GM21515 (cell line): ENCODE measurements around the gene OLFML2A.
"Not testable (repeated sequence)": the region's sequence is repeated elsewhere in the genome, so short reads cannot be mapped to it uniquely, and the experiment has no call there.

ENCODE experiments used
- ATAC-seq: cut with Tn5 transposase; IDR thresholded peaks from one replicate; pipeline ENCODE4 v1.9.1; 2021; ENCODE audit not compliant: unreplicated experiment

Gene OLFML2A

DNA sequence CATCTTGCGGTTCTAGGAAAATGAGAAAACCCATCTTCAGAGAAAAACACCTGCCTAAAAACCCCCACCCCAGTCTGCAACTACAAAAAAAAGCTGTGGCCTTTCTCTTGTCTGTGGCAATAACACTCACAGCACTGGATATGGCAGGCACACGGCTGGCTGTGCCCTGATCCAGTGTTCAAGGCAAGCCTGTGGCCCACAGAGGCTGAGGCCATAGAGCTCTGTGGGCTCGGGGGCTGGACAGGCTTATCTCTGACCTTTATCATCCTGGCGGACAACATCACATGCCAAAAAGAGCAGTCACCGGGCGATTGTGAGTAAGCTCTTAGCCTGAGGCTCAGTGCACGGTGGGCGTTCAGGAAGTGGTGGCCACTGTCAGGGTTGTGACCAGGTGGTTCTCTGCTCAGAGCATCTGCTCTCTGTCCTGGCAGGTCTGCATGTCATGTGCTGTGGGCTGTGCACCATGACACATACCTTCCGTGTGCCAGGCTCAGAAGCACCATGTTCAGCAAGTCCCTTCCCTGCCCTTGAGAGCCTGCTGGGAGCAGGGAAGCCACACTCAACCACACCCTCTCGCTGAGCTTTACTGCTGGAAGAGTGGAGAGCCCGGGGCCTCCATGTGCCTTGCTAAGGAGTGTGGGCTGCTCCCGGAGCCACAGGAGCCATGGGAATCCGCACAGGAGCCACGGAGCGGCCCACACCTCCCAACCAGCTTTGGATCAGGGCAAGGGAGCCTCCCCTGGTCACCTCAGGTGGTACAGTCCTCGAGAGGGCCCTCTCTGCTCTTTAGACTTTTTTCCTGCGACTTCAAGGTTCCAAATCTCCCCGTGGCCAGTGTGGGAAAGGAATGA, 41.7 kb downstream of the OLFML2A start:
- no peak for ATAC-seq

DNA sequence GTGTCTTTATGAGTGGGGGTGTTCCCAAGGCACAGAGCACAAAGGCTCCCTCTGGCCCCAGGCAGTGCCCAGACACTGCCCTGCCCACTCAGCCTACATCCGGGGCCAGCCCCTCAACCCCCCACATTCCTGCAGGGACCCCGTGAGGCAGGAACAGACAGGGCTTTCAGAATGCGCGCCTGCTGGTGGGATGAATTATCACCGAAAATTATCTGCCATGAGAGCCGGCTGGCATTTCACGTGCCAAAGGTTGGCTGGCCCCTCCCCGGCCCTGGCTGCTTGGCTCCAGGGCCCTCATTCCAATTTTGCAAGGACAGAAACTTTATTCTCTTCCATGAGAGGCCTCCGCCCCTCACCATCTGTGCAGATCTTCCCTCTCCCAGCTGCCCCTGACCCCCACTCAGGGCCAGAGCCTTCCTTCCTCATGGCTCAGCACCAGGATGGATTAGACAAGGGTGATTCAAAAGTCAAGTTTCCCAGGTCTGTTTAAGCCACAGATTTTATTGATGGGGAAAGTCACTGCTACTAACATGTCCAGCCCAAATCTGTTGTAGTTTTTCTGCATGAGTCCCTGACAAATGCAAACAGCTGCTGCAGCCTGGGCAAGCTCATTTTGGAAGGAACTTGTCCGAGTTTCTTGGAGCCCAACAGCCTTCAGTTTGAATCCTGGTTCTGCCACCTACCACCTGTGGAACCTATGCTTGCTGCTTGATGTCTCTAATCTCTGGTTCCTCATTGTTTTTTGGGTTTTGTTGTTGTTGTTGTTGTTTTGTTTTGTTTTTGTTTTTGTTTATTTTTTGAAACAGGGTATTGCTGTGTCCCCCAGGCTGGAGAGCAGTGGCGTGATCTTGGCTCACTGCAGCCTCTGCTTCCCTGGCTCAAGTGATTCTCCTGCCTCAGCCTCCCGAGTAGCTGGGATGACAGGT, 44.0 kb downstream of the OLFML2A start:
- no peak for ATAC-seq

DNA sequence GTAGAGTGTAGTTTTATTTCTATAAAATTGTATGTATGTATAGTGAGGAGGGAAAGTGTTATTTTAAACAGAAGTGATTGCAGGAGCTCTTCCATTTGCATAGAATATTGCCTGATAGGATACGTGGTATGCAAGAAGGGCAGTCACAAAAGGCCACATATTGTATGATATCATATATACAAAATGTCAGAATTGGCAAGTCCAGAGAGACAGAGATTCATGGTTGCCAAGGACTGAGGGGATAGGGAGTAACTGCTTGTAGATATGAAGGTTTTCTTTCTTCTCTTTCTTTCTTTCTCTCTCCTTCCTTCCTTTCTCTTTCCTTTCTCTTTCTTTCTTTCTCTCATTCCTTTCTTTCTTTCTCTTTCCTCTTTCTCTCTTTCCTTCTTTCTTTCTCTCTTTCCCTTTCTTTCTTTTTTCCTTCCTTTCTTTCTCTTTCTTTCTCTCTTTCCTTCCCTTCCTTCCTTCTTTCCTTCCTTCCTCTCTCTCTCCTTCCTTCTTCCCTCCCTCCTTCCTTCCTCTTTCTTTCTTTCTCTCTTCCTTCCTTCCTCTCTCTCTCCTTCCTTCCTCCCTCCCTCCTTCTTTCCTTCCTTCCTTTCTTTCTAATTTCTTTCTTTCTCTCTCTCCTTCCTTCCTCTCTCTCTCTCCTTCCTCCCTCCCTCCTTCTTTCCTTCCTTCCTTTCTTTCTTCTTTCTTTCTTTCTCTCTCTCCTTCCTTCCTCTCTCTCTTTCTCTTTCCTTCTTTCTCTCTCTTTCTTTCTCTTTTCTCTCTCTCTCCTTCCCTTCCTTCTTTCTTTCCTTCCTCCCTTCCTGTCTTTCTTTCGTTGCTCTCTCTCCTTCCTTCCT, 51.8 kb downstream of the OLFML2A start:
- no peak for ATAC-seq

DNA sequence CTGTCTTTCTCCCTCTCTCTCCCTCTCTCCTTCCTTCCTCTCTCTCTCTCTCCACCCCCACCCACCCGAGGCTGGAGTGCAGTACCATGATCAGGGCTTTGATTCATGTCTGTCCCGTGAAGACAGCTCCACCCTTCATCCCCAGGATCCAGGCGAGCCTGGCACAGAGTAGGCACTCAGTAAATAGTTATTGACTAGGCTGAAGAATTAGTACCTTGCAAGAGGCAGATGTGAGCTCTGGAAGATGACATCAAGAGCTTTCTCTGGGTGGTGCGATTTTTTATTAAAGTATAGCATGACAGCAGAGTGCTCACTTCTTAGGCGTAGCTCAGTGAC, 52.4 kb downstream of the OLFML2A start:
- ATAC-seq: no peak

DNA sequence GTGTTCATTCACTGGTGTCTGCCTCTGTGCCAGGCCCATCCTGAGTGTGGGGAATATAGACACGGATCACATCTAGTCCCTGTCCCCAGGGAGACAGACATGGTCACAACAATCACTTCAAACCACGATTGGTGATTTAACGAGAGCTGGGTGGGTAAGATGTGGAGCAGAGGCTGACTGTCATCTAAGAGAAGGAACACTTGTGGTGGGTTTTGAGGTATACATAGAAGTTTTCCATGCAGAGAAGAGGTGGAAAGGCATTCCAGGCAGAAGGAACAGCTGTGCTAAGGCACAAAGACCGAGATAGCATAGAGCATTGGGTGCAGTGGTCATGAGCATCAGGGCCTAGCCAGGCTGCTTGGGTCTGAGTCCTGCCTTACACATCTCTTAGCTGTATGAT, 53.7 kb downstream of the OLFML2A start:
- ATAC-seq: no peak

DNA sequence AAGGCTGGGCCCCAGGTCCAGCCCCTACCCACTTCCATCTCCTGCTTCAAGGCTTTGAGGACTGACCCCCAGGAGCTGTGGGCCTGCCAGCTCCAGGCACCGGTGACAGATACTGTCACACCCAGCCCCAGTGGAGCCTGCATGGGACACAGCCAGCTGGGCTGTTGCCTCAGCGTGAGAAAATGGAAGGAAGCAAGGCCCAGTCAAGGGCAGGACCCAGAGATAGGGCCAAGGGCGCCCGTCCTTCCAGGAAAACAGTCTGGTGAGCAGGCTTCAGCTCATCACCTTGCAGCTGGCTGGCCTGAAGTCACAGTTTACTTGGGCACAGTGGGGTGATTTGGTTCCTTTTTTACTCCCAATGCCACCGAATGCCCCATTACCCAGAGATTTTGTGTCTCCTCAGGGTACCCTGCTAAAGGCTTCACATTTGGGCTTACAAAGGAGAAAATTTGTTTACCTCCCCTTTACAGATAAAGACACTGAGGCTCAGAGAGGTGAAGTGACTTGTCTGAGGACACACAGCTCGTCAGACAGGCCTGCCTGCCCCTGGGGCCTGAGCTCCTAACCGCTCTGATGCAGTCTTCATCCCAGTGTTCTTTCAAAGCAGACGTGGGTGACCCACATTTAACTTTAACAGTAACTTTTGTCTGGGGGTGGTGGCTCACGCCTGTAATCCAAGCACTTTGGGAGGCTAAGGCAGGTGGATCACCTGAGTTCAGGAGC, 54.9 kb downstream of the OLFML2A start:
- no peak for ATAC-seq

DNA sequence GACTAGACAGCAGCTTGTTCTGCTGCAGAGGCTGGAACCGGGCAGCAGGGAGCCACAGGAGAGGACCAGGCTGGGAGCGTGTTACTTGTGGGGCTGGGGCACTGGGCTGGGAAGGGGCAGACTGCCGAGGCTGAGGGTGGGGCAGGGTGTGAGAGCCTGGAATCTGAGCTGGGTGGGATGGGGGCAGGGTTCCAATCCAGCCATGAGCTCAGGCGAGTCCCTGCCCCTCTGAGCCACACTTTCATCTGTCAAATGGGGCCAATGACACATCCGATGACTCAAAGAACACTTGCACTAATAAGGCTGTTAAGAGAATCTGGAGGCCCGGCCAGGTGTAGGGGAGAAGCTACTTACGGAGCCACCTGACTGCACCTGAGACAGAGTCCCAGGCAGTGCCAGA, 57.7 kb downstream of the OLFML2A start:
- no peak for ATAC-seq

DNA sequence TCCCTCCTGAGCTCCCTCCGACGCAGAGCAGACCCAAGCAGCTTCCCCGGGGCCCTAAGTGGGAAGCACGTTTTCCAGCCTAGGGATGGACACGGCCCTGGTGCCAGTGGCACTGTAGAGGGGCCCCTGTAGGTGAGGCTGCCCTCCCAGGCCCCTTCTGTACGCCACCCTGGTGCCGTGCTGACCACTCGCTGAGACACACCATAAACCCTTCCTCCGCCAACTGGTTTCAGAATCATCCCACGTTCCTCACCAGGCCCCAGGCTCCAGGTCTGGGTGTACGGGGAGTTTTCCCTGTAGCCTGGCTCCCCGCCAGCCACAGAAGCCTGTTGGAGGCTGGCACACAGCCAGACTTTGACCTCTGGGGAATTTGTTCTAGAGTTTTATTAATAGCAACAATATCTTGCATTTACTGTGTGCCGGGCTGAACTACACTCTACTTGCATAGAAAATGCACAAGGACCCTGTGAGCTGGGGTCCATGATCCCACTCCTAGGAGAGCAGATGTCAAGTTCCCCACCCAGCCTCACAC, 58.2 kb downstream of the OLFML2A start:
- no peak for ATAC-seq

DNA sequence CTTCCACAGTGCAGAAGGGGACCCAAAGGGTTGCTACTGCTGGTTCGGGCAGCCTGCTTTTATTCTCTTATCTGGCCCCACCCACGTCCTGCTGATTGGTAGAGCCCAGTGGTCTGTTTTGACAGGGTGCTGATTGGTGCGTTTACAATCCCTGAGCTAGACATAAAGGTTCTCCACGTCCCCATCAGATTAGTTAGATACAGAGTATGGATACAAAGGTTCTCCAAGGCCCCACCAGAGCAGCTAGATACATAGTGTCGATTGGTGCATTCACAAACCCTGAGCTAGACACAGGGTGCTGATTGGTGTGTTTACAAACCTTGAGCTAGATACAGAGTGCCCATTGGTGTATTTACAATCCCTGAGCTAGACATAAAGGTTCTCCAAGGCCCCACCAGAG, 61.2 kb downstream of the OLFML2A start:
- ATAC-seq: not testable (repeated sequence)

DNA sequence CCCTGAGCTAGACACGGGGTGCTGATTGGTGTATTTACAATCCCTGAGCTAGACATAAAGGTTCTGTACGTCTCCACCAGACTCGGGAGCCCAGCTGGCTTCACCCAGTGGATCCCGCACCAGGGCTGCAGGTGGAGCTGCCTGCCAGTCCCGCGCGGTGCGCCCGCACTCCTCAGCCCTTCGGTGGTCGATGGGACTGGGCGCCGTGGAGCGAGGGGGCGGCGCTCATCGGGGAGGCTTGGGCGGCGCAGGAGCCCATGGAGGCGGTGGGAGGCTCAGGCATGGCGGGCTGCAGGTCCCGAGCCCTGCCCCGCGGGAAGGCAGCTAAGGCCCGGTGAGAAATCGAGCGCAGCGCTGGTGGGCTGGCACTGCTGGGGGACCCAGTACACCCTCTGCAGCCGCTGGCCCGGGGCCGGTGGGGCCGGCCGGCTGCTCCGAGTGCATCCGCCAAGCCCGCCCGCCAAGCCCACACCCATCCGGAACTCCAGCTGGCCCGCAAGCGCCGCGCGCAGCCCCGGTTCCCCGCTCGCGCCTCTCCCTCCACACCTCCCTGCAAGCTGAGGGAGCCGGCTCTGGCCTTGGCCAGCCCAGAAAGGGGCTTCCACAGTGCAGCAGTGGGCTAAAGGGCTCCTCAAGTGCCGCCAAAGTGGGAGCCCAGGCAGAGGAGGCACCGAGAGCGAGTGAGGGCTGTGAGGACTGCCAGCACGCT, 61.8 kb downstream of the OLFML2A start:
- not testable (repeated sequence) for ATAC-seq

DNA sequence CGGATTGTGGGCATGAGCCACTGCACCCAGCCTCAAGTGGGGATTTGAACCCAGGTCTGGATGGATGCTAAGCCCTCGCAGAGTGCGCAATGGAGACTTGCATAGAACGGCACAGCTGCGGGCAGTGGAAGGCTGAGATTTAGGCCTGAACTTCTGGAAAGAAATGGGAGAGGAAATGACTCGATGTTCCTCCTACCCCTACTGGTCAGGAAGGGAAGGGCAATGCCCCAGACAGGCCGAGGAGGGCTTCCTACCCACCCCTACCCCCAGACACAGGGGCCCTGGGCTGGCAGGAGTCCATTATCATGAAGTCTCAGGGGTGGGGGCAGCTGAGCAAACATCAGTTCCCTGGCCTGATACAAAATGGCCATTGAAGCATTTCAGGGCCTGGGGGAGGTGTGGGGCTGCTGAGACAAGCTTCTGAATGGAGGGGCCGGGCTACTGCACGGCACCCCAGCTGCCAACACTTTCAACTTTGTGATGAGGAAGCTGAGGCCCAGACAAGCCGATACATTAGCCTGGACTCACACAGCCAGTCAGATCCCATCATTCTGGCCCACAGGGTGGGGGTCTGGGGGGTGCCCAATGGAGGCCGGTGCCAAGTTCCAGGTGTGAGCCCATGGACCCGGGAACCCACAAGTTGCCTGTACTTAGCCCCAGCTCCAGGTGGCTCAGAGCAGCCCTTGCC, 62.8 kb downstream of the OLFML2A start:
- no peak for ATAC-seq

DNA sequence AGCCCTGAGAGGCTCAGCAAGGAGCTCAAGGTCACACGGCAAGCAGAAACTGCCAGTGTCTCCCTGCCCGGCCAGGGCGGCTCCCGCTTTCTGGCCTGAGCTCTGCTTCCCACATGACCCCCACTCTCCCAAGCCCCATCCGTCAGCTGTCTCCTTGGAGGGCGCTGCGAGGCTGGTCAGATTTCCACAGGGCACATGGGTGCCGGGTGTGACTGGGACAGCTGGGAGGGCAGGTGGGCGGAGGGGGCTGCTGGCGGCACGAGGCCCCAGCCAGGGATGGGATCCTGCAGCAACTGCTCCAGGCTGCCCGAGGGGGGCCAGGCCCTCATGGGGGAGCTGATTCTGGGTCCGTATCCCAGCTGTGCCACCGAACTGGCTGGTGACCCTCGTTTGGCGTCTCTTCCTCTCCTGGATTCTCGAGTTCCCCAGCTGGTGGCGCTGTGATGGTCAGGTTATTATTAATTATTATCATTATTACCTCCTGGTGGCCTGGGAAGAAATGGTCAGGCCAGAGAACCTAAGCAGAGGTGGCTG, 63.4 kb downstream of the OLFML2A start:
- ATAC-seq: no peak

DNA sequence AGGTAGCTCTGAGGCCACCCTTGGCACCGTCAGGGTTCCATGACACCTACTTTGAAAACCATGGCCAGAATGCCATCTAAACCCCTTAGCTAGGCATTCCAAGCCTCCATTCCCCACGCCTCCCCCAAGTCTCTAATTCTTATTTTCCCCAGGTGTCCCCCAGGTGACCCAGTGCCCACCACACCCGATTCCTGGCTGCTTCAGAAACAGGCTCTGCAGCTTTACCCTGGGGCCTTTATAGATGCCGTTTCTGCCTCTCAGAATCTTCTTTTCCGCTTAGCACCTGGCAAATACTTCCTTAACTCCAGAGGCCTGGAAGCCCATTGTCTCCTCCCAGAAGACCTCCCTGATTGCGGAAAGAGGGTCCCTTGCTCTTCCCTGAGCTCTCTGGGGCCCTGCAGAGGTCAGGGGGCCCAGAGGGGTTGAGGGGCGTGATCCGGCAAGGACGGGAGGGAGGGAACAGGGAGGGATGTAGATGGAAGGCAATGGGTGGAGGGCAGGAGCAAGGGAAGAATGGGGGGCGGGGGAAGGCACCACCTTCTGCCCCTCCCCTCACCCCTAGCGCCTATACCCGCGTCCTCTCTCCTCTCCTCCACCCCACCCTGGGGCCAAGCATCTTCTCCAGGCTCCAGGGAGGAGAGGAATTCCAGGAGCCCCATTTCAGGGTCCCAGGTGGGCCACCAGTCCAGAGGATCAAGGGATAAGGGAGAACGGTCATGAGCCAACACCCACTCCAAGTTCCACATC, 64.3 kb downstream of the OLFML2A start:
- no peak for ATAC-seq

DNA sequence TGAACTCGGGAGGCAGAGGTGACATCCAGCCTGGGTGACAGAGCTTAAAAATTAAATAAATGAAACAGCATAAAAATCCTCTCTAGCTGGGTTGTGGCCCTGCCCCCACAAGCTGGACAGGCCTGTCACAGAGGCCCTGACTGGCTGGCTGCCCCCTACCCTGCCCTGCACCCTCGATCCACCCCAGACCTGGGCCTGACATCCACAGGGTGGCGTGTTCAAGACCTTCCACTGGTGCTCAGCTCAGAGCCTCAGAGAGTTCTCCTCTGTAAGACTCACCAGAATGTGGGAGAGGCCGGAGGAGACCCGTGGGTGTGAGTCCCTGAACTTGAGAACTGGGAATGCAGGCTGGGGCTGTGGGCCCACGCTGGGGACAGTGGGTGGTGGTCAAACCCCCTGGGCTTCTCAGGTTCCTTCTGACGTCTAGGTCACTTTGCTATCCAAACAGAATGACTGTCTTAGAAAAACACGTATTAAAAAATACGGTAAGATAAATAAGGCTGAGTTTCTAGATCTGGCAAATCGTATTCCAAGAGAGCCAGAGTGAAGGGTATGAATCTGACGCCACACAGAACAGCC, 66.6 kb downstream of the OLFML2A start:
- no peak for ATAC-seq

DNA sequence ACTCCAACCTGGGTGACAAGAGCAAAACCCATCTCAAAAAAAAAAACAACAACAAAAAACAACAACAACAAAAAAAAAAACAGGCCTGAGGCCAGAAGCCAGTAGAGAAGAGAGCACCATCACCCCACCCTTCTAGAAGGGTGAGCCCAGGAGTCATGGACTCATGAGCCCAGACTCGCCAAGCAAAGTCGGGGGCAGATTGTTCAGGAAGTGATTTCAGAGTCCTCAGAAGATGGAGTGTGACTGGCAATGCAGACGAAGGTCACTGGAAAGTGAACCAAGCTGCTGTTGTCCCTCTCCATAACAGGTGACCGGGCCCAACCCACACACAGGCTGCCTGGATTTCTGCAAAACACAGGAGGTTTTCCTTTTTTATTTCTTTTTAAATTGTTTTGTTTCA, 67.4 kb downstream of the OLFML2A start:
- ATAC-seq: no peak

DNA sequence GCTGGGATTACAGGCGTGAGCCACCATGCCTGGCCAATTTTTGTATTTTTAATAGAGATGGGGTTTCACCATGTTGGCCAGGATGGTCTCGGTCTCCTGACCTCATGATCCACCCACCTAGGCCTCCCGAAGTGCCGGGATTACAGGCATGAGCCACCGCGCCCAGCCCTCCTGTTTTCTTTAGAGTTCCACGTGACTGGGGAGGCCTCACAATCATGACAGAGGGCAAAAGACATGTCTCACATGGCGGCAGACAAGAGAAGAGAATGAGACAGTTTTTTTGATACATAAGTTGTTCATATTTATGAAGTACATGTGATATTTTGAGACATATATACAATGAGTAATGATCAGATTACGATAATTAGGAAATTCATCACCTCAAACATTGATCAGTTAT, 69.5 kb downstream of the OLFML2A start:
- not testable (repeated sequence) for ATAC-seq

DNA sequence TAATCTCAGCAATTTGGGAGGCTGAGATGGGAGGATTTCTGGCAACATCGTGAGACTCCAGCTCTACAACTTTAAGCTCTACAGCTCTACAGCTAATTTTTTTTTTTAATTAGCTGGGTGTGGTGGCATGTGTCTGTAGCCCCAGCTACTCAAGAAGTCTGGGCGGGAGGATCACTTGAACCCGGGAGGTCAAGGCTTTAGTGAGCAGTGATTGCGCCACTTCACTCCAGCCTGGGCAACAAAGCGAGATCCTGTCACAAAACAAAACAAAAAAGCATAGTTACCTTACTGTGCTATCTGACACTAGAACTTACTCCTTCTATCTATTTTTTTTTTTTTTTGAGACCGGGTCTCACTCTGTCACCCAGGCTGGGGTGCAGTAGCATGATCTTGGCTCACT, 70.0 kb downstream of the OLFML2A start:
- ATAC-seq: no peak

DNA sequence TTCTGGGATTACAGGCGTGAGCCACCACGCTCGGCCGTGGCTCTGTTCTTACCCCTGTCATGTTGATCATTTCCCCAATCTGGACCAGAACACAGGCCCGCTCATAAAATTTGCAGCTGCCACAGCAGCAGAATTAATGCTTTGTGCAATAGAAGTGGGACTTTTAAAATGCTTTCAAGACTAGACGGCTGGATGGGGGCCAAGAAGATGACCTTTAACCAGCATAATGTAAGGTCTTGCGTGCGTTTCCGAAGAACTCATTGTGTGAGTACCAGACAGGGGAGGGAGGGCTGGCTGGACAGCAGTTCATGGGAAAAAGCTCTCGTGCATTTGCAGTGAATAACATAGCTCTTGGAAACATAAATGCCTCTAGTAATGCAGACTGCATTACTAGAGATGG, 72.9 kb downstream of the OLFML2A start:
- ATAC-seq: no peak
